K562 (cell line): ENCODE data around the gene SERTAD1. TPM values are rescaled to one million over a fixed set of nuclear protein-coding genes. Genes with fewer than 3 reads are reported as not detected.

Experiments used
- KDM1A ChIP-seq, 2 experiments: fragments of 450-650 bp; IDR thresholded peaks; 2 replicates each; pipeline ENCODE4 v1.6.1; 2016; ENCODE audit warnings: mild to moderate bottlenecking in 2 of 2
- KDM5B ChIP-seq: fragments of 200-600 bp; sonication (generic); IDR thresholded peaks from 2 replicates; pipeline ENCODE4 v1.6.1; 2012; ENCODE audit warnings: low read depth, mild to moderate bottlenecking, moderate library complexity, low read length, control low read depth, inconsistent platforms; ENCODE audit not compliant: insufficient replicate concordance
- LEF1 ChIP-seq: fragments of 450-650 bp; IDR thresholded peaks from 2 replicates; pipeline ENCODE4 v1.6.1; 2016; ENCODE audit warnings: mild to moderate bottlenecking
- MYNN ChIP-seq, 2 experiments: sonication (generic); formaldehyde crosslinking in 1 of 2; IDR thresholded peaks; 2 replicates each; pipeline versions ENCODE4 v1.5.0 to v1.6.1; 2016 to 2020; ENCODE audit warnings: antibody characterized with exemption in 1 of 2, missing genetic modification reagents in 1 of 2
- SUPT5H ChIP-seq: fragments of 450-650 bp; IDR thresholded peaks from 2 replicates; pipeline ENCODE4 v1.6.1; 2016
- TRIM24 ChIP-seq, 2 experiments: fragments of 450-650 bp; IDR thresholded peaks; 2 replicates each; pipeline ENCODE4 v1.6.1; 2016
- ZEB2 ChIP-seq: fragments of 450-650 bp; IDR thresholded peaks from 2 replicates; pipeline ENCODE4 v1.6.1; 2016
- polyA plus RNA-seq, 8 experiments: library from polyadenylated mRNA; depleted of rRNA in 4 of 8; stranded (reverse) in 5 of 8; unstranded in 3 of 8; fragments of >200 nt; fragmentation: Nextera tagmentation in 2 of 8; fragmentation: Illumina TruSeq in 1 of 8; extraction: Ambion mirVana in 2 of 8; extraction: Trizol in 1 of 8; gene quantifications; 2 replicates each; pipeline versions ENCODE4 v1.2.1 to v1.2.3, GENCODE V29; 2011 to 2014; ENCODE audit warnings: inconsistent platforms in 1 of 8, missing spikeins in 1 of 8
- total RNA-seq, 7 experiments: library from RNA; depleted of rRNA in 6 of 7; stranded (reverse); fragments of >200 nt in 6 of 7; fragmentation: Illumina TruSeq in 2 of 7; extraction: Trizol in 2 of 7; gene quantifications; 2 replicates each; pipeline versions ENCODE4 v1.2.1 to v1.2.3, GENCODE V29; 2011 to 2021; ENCODE audit warnings: low replicate concordance in 1 of 7
- TF ChIP-seq, protein P1 (sequence below): sonication (generic); formaldehyde crosslinking; IDR thresholded peaks from 2 replicates; pipeline ENCODE4 v1.8.0; 2023; ENCODE audit warnings: mild to moderate bottlenecking, missing genetic modification reagents
- TF ChIP-seq, protein P2 (sequence below), 2 experiments: fragments of 450-650 bp; IDR thresholded peaks; 2 replicates each; pipeline ENCODE4 v1.6.1; 2016; ENCODE audit warnings: mild to moderate bottlenecking in 2 of 2, borderline replicate concordance in 1 of 2, low read depth in 1 of 2, moderate library complexity in 1 of 2
- TF ChIP-seq, protein P3 (sequence below): fragments of 250-450 bp; sonication (Bioruptor Pico); IDR thresholded peaks from 2 replicates; pipeline ENCODE4 v1.8.0; 2022; ENCODE audit warnings: inconsistent platforms, mild to moderate bottlenecking, moderate library complexity, borderline replicate concordance
- TF ChIP-seq, protein P4 (sequence below): sonication (generic); formaldehyde crosslinking; IDR thresholded peaks from 2 replicates; pipeline ENCODE4 v1.8.0; 2022; ENCODE audit warnings: mild to moderate bottlenecking, missing genetic modification reagents
- TF ChIP-seq, protein P5 (sequence below): IDR thresholded peaks from 2 replicates; pipeline ENCODE4 v1.6.1; 2014; ENCODE audit warnings: antibody characterized with exemption

SERTAD1 gene
- total and polyA plus RNA-seq, 9 of the 15 experiments (the other 6 are each of a cell fraction or from before 2014, with no cell fraction given): 0.15 to 8.7 (median 4.9) TPM

DNA sequence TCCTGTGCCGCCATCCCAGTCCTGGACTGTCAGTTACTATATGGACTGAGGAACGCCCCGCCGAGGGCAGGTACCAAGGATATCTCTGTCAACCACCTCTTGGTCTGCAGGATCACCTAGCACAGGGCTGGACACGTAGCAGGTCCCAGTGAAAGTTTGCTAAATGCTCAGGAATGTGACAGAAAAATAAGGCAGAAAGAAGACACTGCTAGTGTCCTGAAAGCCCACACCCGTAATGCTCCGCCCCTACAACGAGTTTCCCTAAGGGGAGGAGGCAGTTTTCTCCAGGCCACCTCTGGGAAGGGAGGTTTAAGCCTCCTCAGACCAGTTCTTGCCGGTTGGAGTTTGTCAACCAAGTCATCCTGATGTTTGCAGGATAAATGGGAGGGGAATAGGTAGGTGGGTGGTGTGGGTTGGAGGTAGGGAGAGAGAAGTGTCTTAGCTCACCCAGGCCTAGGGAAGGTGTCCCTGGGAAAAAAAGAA lies 20.0 kb upstream of the SERTAD1 start (continued):
- TF ChIP-seq, protein P1, sequence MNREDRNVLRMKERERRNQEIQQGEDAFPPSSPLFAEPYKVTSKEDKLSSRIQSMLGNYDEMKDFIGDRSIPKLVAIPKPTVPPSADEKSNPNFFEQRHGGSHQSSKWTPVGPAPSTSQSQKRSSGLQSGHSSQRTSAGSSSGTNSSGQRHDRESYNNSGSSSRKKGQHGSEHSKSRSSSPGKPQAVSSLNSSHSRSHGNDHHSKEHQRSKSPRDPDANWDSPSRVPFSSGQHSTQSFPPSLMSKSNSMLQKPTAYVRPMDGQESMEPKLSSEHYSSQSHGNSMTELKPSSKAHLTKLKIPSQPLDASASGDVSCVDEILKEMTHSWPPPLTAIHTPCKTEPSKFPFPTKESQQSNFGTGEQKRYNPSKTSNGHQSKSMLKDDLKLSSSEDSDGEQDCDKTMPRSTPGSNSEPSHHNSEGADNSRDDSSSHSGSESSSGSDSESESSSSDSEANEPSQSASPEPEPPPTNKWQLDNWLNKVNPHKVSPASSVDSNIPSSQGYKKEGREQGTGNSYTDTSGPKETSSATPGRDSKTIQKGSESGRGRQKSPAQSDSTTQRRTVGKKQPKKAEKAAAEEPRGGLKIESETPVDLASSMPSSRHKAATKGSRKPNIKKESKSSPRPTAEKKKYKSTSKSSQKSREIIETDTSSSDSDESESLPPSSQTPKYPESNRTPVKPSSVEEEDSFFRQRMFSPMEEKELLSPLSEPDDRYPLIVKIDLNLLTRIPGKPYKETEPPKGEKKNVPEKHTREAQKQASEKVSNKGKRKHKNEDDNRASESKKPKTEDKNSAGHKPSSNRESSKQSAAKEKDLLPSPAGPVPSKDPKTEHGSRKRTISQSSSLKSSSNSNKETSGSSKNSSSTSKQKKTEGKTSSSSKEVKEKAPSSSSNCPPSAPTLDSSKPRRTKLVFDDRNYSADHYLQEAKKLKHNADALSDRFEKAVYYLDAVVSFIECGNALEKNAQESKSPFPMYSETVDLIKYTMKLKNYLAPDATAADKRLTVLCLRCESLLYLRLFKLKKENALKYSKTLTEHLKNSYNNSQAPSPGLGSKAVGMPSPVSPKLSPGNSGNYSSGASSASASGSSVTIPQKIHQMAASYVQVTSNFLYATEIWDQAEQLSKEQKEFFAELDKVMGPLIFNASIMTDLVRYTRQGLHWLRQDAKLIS (CRISPR knock-in tag): no peak
- TF ChIP-seq, protein P2, sequence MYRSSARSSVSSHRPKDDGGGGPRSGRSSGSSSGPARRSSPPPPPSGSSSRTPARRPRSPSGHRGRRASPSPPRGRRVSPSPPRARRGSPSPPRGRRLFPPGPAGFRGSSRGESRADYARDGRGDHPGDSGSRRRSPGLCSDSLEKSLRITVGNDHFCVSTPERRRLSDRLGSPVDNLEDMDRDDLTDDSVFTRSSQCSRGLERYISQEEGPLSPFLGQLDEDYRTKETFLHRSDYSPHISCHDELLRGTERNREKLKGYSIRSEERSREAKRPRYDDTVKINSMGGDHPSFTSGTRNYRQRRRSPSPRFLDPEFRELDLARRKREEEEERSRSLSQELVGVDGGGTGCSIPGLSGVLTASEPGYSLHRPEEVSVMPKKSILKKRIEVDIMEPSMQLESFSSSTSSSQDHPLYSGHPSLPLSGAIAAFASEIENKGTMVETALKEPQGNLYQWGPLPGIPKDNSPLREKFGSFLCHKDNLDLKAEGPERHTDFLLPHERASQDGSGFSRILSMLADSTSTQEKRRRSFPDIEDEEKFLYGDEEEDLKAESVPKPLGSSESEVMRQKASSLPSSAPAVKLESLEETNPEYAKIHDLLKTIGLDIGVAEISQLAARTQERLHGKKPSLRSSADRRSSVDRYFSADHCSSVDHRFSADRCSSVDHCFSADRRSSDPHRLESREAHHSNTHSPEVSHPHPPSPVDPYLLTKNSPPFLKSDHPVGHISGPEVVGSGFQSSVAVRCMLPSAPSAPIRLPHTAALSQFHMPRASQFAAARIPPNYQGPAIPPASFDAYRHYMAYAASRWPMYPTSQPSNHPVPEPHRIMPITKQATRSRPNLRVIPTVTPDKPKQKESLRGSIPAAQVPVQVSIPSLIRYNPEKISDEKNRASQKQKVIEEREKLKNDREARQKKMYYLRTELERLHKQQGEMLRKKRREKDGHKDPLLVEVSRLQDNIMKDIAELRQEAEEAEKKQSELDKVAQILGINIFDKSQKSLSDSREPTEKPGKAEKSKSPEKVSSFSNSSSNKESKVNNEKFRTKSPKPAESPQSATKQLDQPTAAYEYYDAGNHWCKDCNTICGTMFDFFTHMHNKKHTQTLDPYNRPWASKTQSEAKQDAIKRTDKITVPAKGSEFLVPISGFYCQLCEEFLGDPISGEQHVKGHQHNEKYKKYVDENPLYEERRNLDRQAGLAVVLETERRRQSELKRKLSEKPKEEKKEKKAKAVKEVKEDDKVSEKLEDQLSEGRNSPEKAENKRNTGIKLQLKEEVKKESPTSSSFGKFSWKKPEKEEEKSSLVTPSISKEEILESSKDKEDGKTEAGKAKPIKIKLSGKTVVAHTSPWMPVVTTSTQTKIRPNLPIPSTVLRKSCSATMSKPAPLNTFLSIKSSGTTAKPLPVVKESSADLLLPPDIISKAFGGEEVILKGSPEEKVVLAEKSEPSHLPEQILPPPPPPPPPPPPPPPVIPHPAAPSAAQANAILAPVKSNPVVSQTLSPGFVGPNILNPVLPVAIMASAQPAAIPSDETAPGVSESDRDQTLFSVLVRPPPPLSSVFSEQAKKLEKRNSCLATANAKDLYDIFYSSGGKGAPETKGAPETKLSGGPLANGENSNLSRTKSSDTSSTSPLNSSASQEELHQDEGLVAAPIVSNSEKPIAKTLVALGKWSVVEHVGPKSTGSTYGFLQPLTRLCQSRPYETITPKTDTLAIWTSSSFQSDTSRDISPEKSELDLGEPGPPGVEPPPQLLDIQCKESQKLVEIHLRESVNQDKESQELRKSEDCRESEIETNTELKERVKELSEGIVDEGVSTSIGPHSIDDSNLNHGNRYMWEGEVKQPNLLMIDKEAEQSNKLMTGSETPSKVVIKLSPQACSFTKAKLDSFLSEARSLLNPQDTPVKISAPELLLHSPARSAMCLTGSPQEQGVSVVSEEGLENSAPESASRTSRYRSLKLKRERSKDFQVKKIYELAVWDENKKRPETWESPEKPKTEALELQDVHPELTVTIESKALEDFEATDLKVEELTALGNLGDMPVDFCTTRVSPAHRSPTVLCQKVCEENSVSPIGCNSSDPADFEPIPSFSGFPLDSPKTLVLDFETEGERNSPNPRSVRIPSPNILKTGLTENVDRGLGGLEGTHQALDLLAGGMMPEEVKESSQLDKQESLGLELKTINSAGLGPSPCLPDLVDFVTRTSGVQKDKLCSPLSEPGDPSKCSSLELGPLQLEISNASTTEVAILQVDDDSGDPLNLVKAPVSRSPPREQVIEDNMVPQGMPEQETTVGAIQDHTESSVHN (IDR thresholded peaks at IDR 0.05; ENCODE audit: borderline replicate concordance in 1 of 2, low read depth in 1 of 2): 0 out of 4 replicates have a peak, but pooled peaks of 1 of the 2 experiments have one; percentile 12
- TF ChIP-seq, protein P3, sequence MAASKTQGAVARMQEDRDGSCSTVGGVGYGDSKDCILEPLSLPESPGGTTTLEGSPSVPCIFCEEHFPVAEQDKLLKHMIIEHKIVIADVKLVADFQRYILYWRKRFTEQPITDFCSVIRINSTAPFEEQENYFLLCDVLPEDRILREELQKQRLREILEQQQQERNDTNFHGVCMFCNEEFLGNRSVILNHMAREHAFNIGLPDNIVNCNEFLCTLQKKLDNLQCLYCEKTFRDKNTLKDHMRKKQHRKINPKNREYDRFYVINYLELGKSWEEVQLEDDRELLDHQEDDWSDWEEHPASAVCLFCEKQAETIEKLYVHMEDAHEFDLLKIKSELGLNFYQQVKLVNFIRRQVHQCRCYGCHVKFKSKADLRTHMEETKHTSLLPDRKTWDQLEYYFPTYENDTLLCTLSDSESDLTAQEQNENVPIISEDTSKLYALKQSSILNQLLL (CRISPR knock-in tag): no peak
- TF ChIP-seq ZEB2 (peak; percentile 75; the same call in 1 of the 2 replicates), TRIM24 (IDR thresholded peaks at IDR 0.05) (peak; percentile 27 to 89), MYNN (IDR thresholded peaks at IDR 0.05) (0 out of 2 replicates have a peak, but pooled peaks have one; percentile 12), MYNN (CRISPR knock-in tag; IDR thresholded peaks at IDR 0.05) (no peak), KDM1A (IDR thresholded peaks at IDR 0.05) (peak in 1 of 2 experiments; percentile 56; a peak in 1 of 4 replicates), SUPT5H (0 out of 2 replicates have a peak, but pooled peaks have one; percentile 24), KDM5B (peak; percentile 17), LEF1 (peak; percentile 95)
- TF ChIP-seq, protein P4, sequence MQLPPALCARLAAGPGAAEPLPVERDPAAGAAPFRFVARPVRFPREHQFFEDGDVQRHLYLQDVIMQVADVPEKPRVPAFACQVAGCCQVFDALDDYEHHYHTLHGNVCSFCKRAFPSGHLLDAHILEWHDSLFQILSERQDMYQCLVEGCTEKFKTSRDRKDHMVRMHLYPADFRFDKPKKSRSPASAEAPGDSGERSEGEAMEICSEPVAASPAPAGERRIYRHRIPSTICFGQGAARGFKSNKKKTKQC (CRISPR knock-in tag): peak; percentile 31; the same call in 1 of the 2 replicates
- TF ChIP-seq, protein P5, sequence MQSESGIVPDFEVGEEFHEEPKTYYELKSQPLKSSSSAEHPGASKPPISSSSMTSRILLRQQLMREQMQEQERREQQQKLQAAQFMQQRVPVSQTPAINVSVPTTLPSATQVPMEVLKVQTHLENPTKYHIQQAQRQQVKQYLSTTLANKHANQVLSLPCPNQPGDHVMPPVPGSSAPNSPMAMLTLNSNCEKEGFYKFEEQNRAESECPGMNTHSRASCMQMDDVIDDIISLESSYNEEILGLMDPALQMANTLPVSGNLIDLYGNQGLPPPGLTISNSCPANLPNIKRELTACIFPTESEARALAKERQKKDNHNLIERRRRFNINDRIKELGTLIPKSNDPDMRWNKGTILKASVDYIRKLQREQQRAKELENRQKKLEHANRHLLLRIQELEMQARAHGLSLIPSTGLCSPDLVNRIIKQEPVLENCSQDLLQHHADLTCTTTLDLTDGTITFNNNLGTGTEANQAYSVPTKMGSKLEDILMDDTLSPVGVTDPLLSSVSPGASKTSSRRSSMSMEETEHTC: no peak
